Kidney epithelial cell (primary cell): ENCODE measurements around the gene CTIF. TPM values are rescaled to one million over a fixed set of nuclear protein-coding genes. Genes with fewer than 3 reads are reported as not detected.
A peak's percentile ranks its signal among the peaks of the same experiment; 100 is the strongest.

Experiments used
- DNase-seq: peaks from one replicate; pipeline ENCODE4 v3.0.0-alpha.2; 2010; ENCODE audit warnings: low read depth
- H3K27me3 ChIP-seq: 2 replicates; pipeline ENCODE4 v1.6.0; 2011; ENCODE audit warnings: low read length; ENCODE audit not compliant: control insufficient read depth, insufficient read depth
- H3K36me3 ChIP-seq: 2 replicates; pipeline ENCODE4 v1.5.1; 2011; ENCODE audit warnings: low read length; ENCODE audit not compliant: control insufficient read depth, insufficient read depth
- H3K4me3 ChIP-seq: 2 replicates; pipeline ENCODE4 v1.5.1; 2011; ENCODE audit warnings: low read depth, mild to moderate bottlenecking, control low read depth, low read length
- total RNA-seq: library from RNA; depleted of rRNA; stranded (reverse); fragments of >200 nt; gene quantifications from 2 replicates; pipeline ENCODE4 v1.2.3, GENCODE V29; 2015
- TF ChIP-seq, protein P1 (sequence below): IDR thresholded peaks from 2 replicates; pipeline ENCODE4 v1.5.1; 2011; ENCODE audit warnings: mild to moderate bottlenecking, moderate library complexity, low read length, control low read depth, inconsistent platforms; ENCODE audit not compliant: insufficient read depth, poor library complexity, severe bottlenecking

CTIF gene
- total RNA-seq, 1 donor from 2014 or later: 24.3 TPM

GRCh38 chr18:48659188-48660009 is 120.6 kb downstream of the CTIF start:
- DNase-seq: no peak
- no peak overlapping the region for H3K4me3 ChIP-seq
- TF ChIP-seq, protein P1, sequence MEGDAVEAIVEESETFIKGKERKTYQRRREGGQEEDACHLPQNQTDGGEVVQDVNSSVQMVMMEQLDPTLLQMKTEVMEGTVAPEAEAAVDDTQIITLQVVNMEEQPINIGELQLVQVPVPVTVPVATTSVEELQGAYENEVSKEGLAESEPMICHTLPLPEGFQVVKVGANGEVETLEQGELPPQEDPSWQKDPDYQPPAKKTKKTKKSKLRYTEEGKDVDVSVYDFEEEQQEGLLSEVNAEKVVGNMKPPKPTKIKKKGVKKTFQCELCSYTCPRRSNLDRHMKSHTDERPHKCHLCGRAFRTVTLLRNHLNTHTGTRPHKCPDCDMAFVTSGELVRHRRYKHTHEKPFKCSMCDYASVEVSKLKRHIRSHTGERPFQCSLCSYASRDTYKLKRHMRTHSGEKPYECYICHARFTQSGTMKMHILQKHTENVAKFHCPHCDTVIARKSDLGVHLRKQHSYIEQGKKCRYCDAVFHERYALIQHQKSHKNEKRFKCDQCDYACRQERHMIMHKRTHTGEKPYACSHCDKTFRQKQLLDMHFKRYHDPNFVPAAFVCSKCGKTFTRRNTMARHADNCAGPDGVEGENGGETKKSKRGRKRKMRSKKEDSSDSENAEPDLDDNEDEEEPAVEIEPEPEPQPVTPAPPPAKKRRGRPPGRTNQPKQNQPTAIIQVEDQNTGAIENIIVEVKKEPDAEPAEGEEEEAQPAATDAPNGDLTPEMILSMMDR: no peak
- H3K36me3 ChIP-seq: no peaks in the 10 kb centered on the region
- no peaks in the 10 kb centered on the region for H3K27me3 ChIP-seq

- no peak overlapping the region for H3K4me3 ChIP-seq
- no peaks in the 10 kb centered on the region for H3K36me3 ChIP-seq
- TF ChIP-seq, protein P1: no peak
- no peak for DNase-seq
- no peaks in the 10 kb centered on the region for H3K27me3 ChIP-seq
Measured at GRCh38 chr18:48660346-48661228, 121.8 kb downstream of the CTIF start.

DNA sequence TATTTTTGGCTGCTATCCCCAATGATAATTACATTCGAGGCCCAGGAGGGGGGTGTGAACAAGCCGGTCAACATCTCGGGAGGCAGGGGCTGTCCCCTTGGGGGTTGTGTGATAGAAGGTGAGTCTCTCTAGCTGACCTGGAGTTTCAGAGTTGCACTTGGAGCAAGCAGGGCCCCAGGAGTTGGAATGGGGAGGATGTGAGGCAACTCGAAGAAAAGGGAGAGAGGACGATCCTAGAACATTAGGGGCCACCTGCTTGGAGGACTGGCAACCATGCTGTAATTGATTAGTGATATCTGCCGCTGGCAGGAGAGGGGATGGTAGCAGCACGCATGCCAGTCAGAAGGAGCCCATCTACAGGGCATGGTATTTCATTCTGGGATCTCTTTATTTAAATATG is 122.6 kb downstream of the CTIF start:
- Histone ChIP-seq H3K27me3 (no peaks in the 10 kb centered on the region), H3K36me3 (no peaks in the 10 kb centered on the region), H3K4me3 (no peak overlapping the region)
- TF ChIP-seq, protein P1: no peak
- DNase-seq: no peak

DNA sequence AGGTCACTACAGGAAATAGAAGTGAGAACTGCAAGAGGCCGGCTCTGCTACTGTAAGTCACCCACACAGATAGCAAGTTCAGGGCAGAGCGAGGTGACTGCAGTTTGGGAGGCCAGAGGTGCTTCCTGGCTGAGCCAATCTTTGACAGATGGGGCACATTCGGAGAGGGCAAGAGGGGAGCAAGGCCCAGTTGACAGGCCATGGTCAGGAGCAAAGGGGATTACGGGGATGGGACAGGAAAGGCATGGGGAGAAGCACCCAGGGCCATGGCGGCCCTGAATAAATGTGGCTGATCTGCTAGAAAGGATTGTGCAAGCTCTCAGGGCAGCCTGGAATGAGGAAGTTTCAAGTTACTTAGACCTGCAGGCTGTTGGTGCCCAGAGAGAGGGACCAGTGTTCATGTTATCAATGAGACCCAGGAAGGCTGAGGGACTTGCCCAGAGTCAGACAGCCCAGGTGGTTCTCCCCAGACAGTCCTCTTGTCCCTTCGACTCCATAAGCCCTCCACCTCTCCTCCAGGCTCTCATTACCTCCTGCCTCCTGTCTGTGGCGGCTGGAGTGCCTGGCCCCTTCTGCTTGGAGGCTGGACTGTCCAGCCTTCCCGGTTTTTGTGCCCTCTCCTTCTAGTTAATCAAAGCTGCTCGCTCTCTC is 123.3 kb downstream of the CTIF start:
- DNase-seq: peak; percentile 34
- Histone ChIP-seq H3K4me3 (no peak overlapping the region), H3K36me3 (no peaks in the 10 kb centered on the region), H3K27me3 (no peaks in the 10 kb centered on the region)
- TF ChIP-seq, protein P1: no peak

GRCh38 chr18:48663096-48663930 is 124.5 kb downstream of the CTIF start:
- no peak for DNase-seq
- Histone ChIP-seq H3K27me3 (no peaks in the 10 kb centered on the region), H3K4me3 (no peak overlapping the region), H3K36me3 (no peaks in the 10 kb centered on the region)
- TF ChIP-seq, protein P1: no peak
